ENCODE results near the gene SLC26A4. TPM values are rescaled to one million over a fixed set of nuclear protein-coding genes. Genes with fewer than 3 reads are reported as not detected.
"Not testable (repeated sequence)": the region's sequence is repeated elsewhere in the genome, so short reads cannot be mapped to it uniquely, and the experiment has no call there.

Gene SLC26A4
- 1 to 10 TPM in 4 of 12 donors, under 1 TPM in 6, not detected in 2; 0.50 to 1.6 (median 0.96) TPM for polyA plus RNA-seq (ENCODE audit: insufficient read length in 12 of 12)
- long read RNA-seq, donor 1 = 0 reads
- long read RNA-seq, donor 2 = 0 reads
- long read RNA-seq, donor 3 = 0 reads
- long read RNA-seq, donor 4 = 0 reads
- long read RNA-seq, donor 5 = 0 reads
- long read RNA-seq, donor 6 = 0 reads
- long read RNA-seq, donor 7 = 0 reads
- long read RNA-seq, donor 8 = 0 reads
- long read RNA-seq, donor 9 = 0 reads
- long read RNA-seq, donor 10 = 0 reads
- long read RNA-seq, donor 11 = 0 reads

- DNase-seq = peak; percentile 1
Observed at GRCh38 chr7:107660381-107661080, at the start of gene SLC26A4. TSS of gene SLC26A4 (plus strand) at chr7:107660828. CDS start at chr7:107661642, 814 bp downstream.

- DNase-seq = no peak
Observed at GRCh38 chr7:107613439-107613838, 47.2 kb upstream of the SLC26A4 start.

GRCh38 chr7:107613948-107614347 lies 46.7 kb upstream of the SLC26A4 start:
- no peak for DNase-seq

GRCh38 chr7:107614425-107614824 lies 46.2 kb upstream of the SLC26A4 start:
- no peak for DNase-seq

GRCh38 chr7:107615910-107616680 lies 44.5 kb upstream of the SLC26A4 start:
- DNase-seq = no peak

GRCh38 chr7:107622429-107622828 lies 38.2 kb upstream of the SLC26A4 start:
- no peak for DNase-seq

GRCh38 chr7:107622894-107623293 lies 37.7 kb upstream of the SLC26A4 start:
- no peak for DNase-seq

GRCh38 chr7:107627002-107627401 lies 33.6 kb upstream of the SLC26A4 start:
- no peak for DNase-seq

- DNase-seq = no peak
Observed at GRCh38 chr7:107628461-107629064, 32.1 kb upstream of the SLC26A4 start.

- no peak for DNase-seq
Observed at GRCh38 chr7:107630342-107630741, 30.3 kb upstream of the SLC26A4 start.

- DNase-seq = no peak
Observed at GRCh38 chr7:107631588-107632491, 28.8 kb upstream of the SLC26A4 start.

- no peak for DNase-seq
Observed at GRCh38 chr7:107632492-107632865, 28.1 kb upstream of the SLC26A4 start.

- no peak for DNase-seq
Observed at GRCh38 chr7:107638594-107638993, 22.0 kb upstream of the SLC26A4 start.

GRCh38 chr7:107639070-107639469 lies 21.6 kb upstream of the SLC26A4 start:
- DNase-seq = not testable (repeated sequence)

GRCh38 chr7:107641676-107642075 lies 19.0 kb upstream of the SLC26A4 start:
- no peak for DNase-seq

- no peak for DNase-seq
Observed at GRCh38 chr7:107642501-107642900, 18.1 kb upstream of the SLC26A4 start.

- no peak for DNase-seq
Observed at GRCh38 chr7:107643407-107643806, 17.2 kb upstream of the SLC26A4 start.

GRCh38 chr7:107643938-107644308 lies 16.7 kb upstream of the SLC26A4 start:
- DNase-seq = no peak

- no peak for DNase-seq
Observed at GRCh38 chr7:107644309-107644974, 16.2 kb upstream of the SLC26A4 start.

- no peak for DNase-seq
Observed at GRCh38 chr7:107652642-107653041, 8.0 kb upstream of the SLC26A4 start.

- DNase-seq = no peak
Observed at GRCh38 chr7:107658467-107658866, 2.2 kb upstream of the SLC26A4 start.
